Melanocyte of skin (primary cell): ENCODE measurements around the gene CCZ1B. TPM values are rescaled to one million over a fixed set of nuclear protein-coding genes. Genes with fewer than 3 reads are reported as not detected.

Source experiments
- total RNA-seq, 2 donors: library from RNA; depleted of rRNA; stranded (reverse); fragments of >200 nt; gene quantifications; 2 replicates each; pipeline ENCODE4 v1.2.3, GENCODE V29; 2012

CCZ1B gene
- 10 to 100 TPM; 33.0 to 34.1 TPM for total RNA-seq

GRCh38 chr7:6826151-6826550 is at the start of gene CCZ1B:
TSS of gene CCZ1B (minus strand) at chr7:6826275. CDS start at chr7:6826197, 78 bp downstream.

GRCh38 chr7:6753964-6754363 is 72.1 kb downstream of the CCZ1B start, which contains the start of gene RSPH10B2:
TSS of gene RSPH10B2 (plus strand) at chr7:6754103. CDS start at chr7:6757678, 3,575 bp downstream.

Other genes starting within 250 kb of the CCZ1B start
- gene ZDHHC4, start 248.8 kb downstream of the CCZ1B start, total RNA-seq = 10 to 100 TPM; 38.3 to 54.7 TPM
- 10 to 100 TPM; 15.3 to 21.7 TPM for gene INTS15, start 236.3 kb downstream of the CCZ1B start, total RNA-seq
- 1 to 10 TPM in 1 of 2 donors, not detected in 1; 1.7 TPM for gene ZNF853, start 210.7 kb downstream of the CCZ1B start, total RNA-seq
- gene ZNF316, start 189.0 kb downstream of the CCZ1B start, total RNA-seq = 10 to 100 TPM in 1 of 2 donors, 1 to 10 TPM in 1; 10.0 to 19.3 TPM
- gene ZNF12, start 119.3 kb downstream of the CCZ1B start, total RNA-seq = 10 to 100 TPM; 13.0 to 13.8 TPM
- under 1 TPM; 0.34 to 0.67 TPM for gene RSPH10B2, start 72.2 kb downstream of the CCZ1B start, total RNA-seq